Measurements from ENCODE around the gene ARL5A. TPM values are rescaled to one million over a fixed set of nuclear protein-coding genes. Genes with fewer than 3 reads are reported as not detected.

ARL5A gene
- total and polyA plus RNA-seq, 9 of the 15 experiments (the other 6 are each of a cell fraction or from before 2014, with no cell fraction given) = 16.3 to 117 (median 88.4) TPM

DNA sequence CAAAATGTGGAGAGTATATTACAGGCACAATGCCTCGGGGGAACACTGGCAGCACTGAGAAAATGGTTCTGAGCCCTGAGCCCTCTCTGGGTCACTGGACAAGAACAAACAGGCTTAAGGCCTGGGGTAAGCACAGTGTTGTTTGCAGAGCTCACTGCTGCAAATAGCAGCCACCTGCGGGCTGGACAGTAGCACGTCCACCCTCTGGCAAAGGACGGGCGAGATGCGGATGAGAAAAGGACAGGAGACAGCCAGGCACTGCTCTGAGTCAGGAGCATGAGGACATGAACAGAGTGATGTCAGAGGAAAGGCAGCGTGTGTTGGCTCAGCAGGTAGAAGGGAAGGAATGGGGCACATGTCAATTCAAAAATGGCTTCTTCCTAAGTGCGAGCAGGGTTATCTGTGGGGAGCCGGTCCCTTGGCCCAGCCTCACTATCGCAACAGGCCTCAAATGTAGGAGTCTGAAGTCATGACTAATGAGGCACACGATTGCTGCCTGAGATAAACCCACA, 68.0 kb downstream of the ARL5A start (continued):
- TF ChIP-seq, protein P1, sequence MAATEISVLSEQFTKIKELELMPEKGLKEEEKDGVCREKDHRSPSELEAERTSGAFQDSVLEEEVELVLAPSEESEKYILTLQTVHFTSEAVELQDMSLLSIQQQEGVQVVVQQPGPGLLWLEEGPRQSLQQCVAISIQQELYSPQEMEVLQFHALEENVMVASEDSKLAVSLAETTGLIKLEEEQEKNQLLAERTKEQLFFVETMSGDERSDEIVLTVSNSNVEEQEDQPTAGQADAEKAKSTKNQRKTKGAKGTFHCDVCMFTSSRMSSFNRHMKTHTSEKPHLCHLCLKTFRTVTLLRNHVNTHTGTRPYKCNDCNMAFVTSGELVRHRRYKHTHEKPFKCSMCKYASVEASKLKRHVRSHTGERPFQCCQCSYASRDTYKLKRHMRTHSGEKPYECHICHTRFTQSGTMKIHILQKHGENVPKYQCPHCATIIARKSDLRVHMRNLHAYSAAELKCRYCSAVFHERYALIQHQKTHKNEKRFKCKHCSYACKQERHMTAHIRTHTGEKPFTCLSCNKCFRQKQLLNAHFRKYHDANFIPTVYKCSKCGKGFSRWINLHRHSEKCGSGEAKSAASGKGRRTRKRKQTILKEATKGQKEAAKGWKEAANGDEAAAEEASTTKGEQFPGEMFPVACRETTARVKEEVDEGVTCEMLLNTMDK (IDR thresholded peaks at IDR 0.05; ENCODE audit: borderline replicate concordance, insufficient read depth, low read depth, low read length, poor library complexity, severe bottlenecking) = no peak
- TF ChIP-seq ZKSCAN3 (CRISPR knock-in tag; IDR thresholded peaks at IDR 0.05) (no peak), PTBP1 (IDR thresholded peaks at IDR 0.05; ENCODE audit: low read depth, low read length) (no peak), LCOR (CRISPR knock-in tag; IDR thresholded peaks at IDR 0.05) (no peak), NR1H2 (CRISPR knock-in tag; IDR thresholded peaks at IDR 0.05) (no peak), HDAC1 (IDR thresholded peaks at IDR 0.05) (peak in 1 of 2 experiments; percentile 75; a peak in 2 of 4 replicates), C11orf30 (IDR thresholded peaks at IDR 0.05; ENCODE audit: low read depth) (no peak), NFRKB (IDR thresholded peaks at IDR 0.05; ENCODE audit: low read depth) (peak; percentile 93), XRCC3 (IDR thresholded peaks at IDR 0.05) (no peak), MBD2 (IDR thresholded peaks at IDR 0.05; ENCODE audit: borderline replicate concordance, low read depth) (no peak), POLR2AphosphoS5 (IDR thresholded peaks at IDR 0.05; ENCODE audit: control insufficient read depth, insufficient read depth, low read depth, low read length) (peak; percentile 71; the same call in 1 of the 2 replicates), HLTF (IDR thresholded peaks at IDR 0.05) (0 out of 2 replicates have a peak, but pooled peaks have one; percentile 42), DNMT1 (IDR thresholded peaks at IDR 0.05) (0 out of 2 replicates have a peak, but pooled peaks have one; percentile 41), TAF1 (IDR thresholded peaks at IDR 0.05; ENCODE audit: control insufficient read depth, extremely low read depth, insufficient read depth, low read length, severe bottlenecking) (no peak), HIVEP1 (CRISPR knock-in tag; IDR thresholded peaks at IDR 0.05) (0 out of 2 replicates have a peak, but pooled peaks have one; percentile 50)
- TF ChIP-seq, protein P2, sequence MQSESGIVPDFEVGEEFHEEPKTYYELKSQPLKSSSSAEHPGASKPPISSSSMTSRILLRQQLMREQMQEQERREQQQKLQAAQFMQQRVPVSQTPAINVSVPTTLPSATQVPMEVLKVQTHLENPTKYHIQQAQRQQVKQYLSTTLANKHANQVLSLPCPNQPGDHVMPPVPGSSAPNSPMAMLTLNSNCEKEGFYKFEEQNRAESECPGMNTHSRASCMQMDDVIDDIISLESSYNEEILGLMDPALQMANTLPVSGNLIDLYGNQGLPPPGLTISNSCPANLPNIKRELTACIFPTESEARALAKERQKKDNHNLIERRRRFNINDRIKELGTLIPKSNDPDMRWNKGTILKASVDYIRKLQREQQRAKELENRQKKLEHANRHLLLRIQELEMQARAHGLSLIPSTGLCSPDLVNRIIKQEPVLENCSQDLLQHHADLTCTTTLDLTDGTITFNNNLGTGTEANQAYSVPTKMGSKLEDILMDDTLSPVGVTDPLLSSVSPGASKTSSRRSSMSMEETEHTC (IDR thresholded peaks at IDR 0.05) = peak; percentile 44; the same call in 1 of the 2 replicates
- TF ChIP-seq, protein P3, sequence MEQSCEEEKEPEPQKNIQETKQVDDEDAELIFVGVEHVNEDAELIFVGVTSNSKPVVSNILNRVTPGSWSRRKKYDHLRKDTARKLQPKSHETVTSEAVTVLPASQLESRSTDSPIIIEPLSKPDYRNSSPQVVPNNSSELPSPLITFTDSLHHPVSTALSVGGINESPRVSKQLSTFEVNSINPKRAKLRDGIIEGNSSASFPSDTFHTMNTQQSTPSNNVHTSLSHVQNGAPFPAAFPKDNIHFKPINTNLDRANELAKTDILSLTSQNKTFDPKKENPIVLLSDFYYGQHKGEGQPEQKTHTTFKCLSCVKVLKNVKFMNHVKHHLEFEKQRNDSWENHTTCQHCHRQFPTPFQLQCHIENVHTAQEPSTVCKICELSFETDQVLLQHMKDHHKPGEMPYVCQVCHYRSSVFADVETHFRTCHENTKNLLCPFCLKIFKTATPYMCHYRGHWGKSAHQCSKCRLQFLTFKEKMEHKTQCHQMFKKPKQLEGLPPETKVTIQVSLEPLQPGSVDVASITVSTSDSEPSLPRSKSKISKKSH (CRISPR knock-in tag; IDR thresholded peaks at IDR 0.05) = no peak
- TF ChIP-seq, protein P4, sequence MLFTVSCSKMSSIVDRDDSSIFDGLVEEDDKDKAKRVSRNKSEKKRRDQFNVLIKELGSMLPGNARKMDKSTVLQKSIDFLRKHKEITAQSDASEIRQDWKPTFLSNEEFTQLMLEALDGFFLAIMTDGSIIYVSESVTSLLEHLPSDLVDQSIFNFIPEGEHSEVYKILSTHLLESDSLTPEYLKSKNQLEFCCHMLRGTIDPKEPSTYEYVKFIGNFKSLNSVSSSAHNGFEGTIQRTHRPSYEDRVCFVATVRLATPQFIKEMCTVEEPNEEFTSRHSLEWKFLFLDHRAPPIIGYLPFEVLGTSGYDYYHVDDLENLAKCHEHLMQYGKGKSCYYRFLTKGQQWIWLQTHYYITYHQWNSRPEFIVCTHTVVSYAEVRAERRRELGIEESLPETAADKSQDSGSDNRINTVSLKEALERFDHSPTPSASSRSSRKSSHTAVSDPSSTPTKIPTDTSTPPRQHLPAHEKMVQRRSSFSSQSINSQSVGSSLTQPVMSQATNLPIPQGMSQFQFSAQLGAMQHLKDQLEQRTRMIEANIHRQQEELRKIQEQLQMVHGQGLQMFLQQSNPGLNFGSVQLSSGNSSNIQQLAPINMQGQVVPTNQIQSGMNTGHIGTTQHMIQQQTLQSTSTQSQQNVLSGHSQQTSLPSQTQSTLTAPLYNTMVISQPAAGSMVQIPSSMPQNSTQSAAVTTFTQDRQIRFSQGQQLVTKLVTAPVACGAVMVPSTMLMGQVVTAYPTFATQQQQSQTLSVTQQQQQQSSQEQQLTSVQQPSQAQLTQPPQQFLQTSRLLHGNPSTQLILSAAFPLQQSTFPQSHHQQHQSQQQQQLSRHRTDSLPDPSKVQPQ (CRISPR knock-in tag; IDR thresholded peaks at IDR 0.05; ENCODE audit: borderline replicate concordance) = no peak
- TF ChIP-seq, protein P5, sequence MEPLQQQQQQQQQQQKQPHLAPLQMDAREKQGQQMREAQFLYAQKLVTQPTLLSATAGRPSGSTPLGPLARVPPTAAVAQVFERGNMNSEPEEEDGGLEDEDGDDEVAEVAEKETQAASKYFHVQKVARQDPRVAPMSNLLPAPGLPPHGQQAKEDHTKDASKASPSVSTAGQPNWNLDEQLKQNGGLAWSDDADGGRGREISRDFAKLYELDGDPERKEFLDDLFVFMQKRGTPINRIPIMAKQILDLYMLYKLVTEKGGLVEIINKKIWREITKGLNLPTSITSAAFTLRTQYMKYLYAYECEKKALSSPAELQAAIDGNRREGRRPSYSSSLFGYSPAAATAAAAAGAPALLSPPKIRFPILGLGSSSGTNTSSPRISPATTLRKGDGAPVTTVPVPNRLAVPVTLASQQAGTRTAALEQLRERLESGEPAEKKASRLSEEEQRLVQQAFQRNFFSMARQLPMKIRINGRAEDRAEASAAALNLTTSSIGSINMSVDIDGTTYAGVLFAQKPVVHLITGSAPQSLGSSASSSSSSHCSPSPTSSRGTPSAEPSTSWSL (CRISPR knock-in tag; IDR thresholded peaks at IDR 0.05; ENCODE audit: borderline replicate concordance) = no peak

All from K562 (cell line).